Mononuclear cell (primary cell): ENCODE data around the gene ITGA7. TPM values are rescaled to one million over a fixed set of nuclear protein-coding genes. Genes with fewer than 3 reads are reported as not detected.
"Not testable (repeated sequence)": the region's sequence is repeated elsewhere in the genome, so short reads cannot be mapped to it uniquely, and the experiment has no call there.

ENCODE experiments used
- H3K27me3 ChIP-seq: 2 replicates; pipeline ENCODE4 v1.6.0; 2011; ENCODE audit warnings: low read length, control low read depth; ENCODE audit not compliant: insufficient read depth
- H3K4me1 ChIP-seq: 2 replicates; pipeline ENCODE4 v1.5.1; 2011; ENCODE audit warnings: mild to moderate bottlenecking, low read length, control low read depth; ENCODE audit not compliant: insufficient read depth
- H3K4me3 ChIP-seq: 2 replicates; pipeline ENCODE4 v1.5.1; 2011; ENCODE audit warnings: mild to moderate bottlenecking, low read length, moderate library complexity
- H3K9me3 ChIP-seq: 2 replicates; pipeline ENCODE4 v1.5.1; 2011; ENCODE audit warnings: low read depth, mild to moderate bottlenecking, control low read depth, low read length
- total RNA-seq: library from RNA; depleted of rRNA; stranded (reverse); fragments of >200 nt; gene quantifications from one replicate; pipeline ENCODE4 v1.2.3, GENCODE V29; 2012

ITGA7 gene
- total RNA-seq, 1 donor = 2.0 TPM

DNA sequence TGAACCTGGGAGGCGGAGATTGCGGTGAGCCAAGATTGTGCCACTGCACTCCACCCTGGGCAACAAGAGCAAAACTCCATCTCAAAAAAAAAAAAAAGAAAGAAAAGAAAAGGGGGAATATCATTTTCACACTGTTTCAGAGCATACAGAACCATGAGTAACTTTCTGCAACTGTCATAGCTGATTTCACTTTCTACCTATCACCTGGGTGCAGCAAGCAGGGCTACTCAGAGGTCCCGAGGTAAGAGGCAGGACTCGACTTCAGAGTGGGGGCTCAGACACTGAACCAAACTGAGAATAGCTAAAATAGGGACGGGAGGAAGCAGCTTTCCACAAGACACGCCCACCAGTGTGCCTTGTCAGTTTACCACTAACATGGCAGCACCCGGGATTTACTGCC is 41.2 kb downstream of the ITGA7 start:
- peaks cover 10% of the 10 kb centered on the region for H3K4me1 ChIP-seq
- no peak overlapping the region for H3K4me3 ChIP-seq
- H3K27me3 ChIP-seq = no peaks in the 10 kb centered on the region
- no peaks in the 10 kb centered on the region for H3K9me3 ChIP-seq

DNA sequence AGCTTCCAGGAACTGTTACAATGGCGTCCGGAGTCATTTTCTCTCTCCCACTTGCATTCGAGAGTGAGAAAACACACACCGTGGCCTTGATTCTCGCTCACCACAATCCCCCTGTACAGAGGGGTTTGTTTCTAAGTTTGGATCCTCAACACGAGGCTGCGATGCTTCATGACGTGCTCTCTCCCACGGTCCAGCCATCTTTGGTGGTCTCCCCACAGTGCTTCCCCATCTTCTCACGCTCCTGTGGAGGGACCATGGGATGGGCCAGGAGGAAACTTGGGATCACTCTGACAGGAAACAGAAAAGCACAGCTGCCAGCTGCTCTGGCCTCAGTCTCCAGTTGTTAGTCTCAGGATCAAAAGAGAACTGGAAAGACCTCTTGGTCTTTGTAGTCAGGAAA is 42.9 kb downstream of the ITGA7 start:
- Histone ChIP-seq H3K27me3 (no peaks in the 10 kb centered on the region), H3K9me3 (no peaks in the 10 kb centered on the region), H3K4me3 (no peak overlapping the region), H3K4me1 (peaks cover 5% of the 10 kb centered on the region)

- no peaks in the 10 kb centered on the region for H3K9me3 ChIP-seq
- peaks cover 5% of the 10 kb centered on the region for H3K4me1 ChIP-seq
- no peaks in the 10 kb centered on the region for H3K27me3 ChIP-seq
- H3K4me3 ChIP-seq = no peak overlapping the region
Observed at GRCh38 chr12:55663391-55663790, 44.3 kb downstream of the ITGA7 start.

DNA sequence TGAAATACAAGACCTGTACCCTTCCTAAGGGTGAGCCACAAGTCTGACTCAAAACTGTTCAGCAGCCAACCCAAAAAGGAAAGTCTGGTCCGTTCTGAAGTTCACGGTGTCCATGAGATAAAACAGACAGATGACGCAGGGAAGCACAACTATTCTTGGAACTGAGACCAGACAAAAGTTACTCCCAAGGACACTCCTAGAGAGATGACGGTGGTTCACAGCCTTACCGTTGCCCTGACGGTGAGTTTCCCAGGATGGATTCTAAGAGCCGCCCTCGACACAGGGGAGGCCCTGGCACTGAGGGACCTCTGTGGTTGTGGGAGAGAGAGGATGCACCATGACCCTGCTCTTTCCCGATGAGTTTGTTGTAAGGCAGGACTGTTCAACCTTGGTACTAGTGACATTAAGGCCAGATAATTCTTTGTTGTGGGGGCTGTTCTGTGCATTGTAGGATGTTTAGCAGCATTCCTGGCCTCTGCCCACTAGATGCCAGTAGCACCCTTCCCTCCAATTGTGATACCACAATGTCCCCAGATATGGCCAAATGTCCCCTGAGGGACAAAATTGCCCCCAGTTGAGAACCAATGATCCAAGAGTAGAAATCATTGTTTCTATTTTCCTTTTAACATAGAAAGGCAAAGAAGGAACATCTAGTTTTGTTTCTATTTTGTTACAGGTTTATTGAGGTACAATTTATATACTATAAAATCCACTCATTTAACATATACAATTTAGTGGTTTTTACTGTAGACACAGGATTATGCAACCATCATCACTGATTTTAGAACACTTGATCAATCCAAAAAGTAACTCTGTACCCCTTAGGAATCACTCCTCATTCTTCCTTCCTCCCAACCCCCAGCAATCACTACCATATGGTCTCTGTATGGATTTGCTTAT is 48.0 kb downstream of the ITGA7 start:
- H3K4me1 ChIP-seq = peaks cover 10% of the 10 kb centered on the region
- no peaks in the 10 kb centered on the region for H3K27me3 ChIP-seq
- H3K4me3 ChIP-seq = no peak overlapping the region
- H3K9me3 ChIP-seq = no peaks in the 10 kb centered on the region

GRCh38 chr12:55658635-55659391 is 48.9 kb downstream of the ITGA7 start:
- H3K27me3 ChIP-seq = no peaks in the 10 kb centered on the region
- peaks cover 10% of the 10 kb centered on the region for H3K4me1 ChIP-seq
- H3K9me3 ChIP-seq = no peaks in the 10 kb centered on the region
- H3K4me3 ChIP-seq = no peak overlapping the region

- Histone ChIP-seq H3K4me3 (no peak overlapping the region), H3K4me1 (peaks cover 10% of the 10 kb centered on the region), H3K9me3 (no peaks in the 10 kb centered on the region), H3K27me3 (no peaks in the 10 kb centered on the region)
Observed at GRCh38 chr12:55658212-55658611, 49.5 kb downstream of the ITGA7 start.

- H3K9me3 ChIP-seq = no peaks in the 10 kb centered on the region
- no peaks in the 10 kb centered on the region for H3K27me3 ChIP-seq
- no peak overlapping the region for H3K4me3 ChIP-seq
- H3K4me1 ChIP-seq = peaks cover 13% of the 10 kb centered on the region
Observed at GRCh38 chr12:55657212-55657611, 50.5 kb downstream of the ITGA7 start.

- no peak overlapping the region for H3K4me3 ChIP-seq
- H3K4me1 ChIP-seq = peaks cover 29% of the 10 kb centered on the region
- no peaks in the 10 kb centered on the region for H3K9me3 ChIP-seq
- H3K27me3 ChIP-seq = no peaks in the 10 kb centered on the region
Observed at GRCh38 chr12:55654511-55655214, 53.0 kb downstream of the ITGA7 start.

- H3K27me3 ChIP-seq = no peaks in the 10 kb centered on the region
- no peak overlapping the region for H3K4me3 ChIP-seq
- no peaks in the 10 kb centered on the region for H3K9me3 ChIP-seq
- peaks cover 29% of the 10 kb centered on the region for H3K4me1 ChIP-seq
Observed at GRCh38 chr12:55653031-55653430, 54.7 kb downstream of the ITGA7 start.

GRCh38 chr12:55652352-55652751 is 55.4 kb downstream of the ITGA7 start:
- Histone ChIP-seq H3K4me3 (no peak overlapping the region), H3K27me3 (no peaks in the 10 kb centered on the region), H3K9me3 (no peaks in the 10 kb centered on the region), H3K4me1 (peaks cover 31% of the 10 kb centered on the region)

DNA sequence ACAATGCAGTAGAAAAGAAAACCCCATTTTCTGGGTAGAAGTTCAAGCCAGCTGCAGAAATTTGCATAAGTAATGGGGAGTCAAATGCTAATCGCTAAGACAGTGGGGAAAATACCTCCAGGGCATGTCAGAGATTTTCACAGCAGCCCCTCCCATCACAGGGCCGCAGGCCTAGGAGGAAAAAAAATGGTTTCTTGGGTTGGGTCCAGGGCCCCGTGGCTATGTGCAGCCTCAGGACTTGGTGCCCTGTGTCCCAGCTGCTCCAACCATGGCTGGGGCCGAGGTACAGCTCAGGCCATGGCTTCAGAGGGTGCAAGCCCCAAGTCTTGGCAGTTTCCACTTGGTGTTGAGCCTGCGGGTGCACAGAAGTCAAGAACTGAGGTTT is 56.4 kb downstream of the ITGA7 start:
- Histone ChIP-seq H3K4me1 (peaks cover 35% of the 10 kb centered on the region), H3K4me3 (no peak overlapping the region), H3K27me3 (no peaks in the 10 kb centered on the region), H3K9me3 (no peaks in the 10 kb centered on the region)

- H3K27me3 ChIP-seq, H3K4me3 ChIP-seq, H3K9me3 ChIP-seq: not testable (repeated sequence)
- H3K4me1 ChIP-seq = peaks cover 36% of the 10 kb centered on the region
Observed at GRCh38 chr12:55650620-55651298, 56.9 kb downstream of the ITGA7 start.

DNA sequence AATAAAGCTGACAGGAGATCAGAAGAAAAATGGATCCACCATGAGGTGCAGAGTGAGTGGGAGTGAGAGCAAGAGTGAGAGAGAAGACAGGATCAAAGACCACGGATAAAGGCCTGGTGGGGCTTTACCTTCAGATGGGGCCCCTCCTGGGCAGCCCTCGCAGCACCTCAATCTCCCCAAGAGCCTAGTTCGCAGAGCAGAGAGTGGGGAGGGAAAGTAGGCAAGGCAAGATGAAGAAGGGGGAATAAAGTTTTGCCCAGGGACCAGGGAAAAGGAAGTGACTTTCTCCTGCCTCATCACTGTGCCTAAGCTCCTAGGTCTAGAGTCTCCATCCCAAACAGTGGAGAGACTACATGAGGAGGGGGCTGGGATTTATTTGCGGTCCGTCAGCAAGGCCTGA is 60.7 kb downstream of the ITGA7 start:
- Histone ChIP-seq H3K27me3 (no peaks in the 10 kb centered on the region), H3K4me1 (peaks cover 69% of the 10 kb centered on the region), H3K9me3 (no peaks in the 10 kb centered on the region), H3K4me3 (no peak overlapping the region)

DNA sequence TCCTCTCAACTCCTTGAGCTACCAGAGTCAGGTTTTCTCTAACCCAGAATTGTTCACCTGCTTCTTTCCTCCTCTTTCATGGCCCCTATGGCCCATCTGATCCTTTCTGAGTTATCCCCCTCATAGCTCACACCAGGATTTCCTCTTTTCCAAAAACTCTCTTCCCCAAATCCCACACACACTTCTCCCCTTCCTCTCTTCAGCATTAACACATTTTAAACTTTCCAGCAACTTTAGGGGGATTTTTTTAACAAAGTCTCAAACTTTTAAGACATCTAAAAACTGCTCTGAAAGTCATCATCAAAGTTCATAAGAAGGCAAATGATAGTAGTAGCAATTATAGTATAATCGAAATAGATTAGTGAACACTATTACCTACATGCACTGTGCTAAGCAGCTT is 63.1 kb downstream of the ITGA7 start:
- Histone ChIP-seq H3K27me3 (no peaks in the 10 kb centered on the region), H3K9me3 (no peaks in the 10 kb centered on the region), H3K4me3 (no peak overlapping the region), H3K4me1 (peaks cover 78% of the 10 kb centered on the region)

GRCh38 chr12:55642669-55643068 is 65.0 kb downstream of the ITGA7 start:
- Histone ChIP-seq H3K4me1 (peaks cover 94% of the 10 kb centered on the region), H3K9me3 (no peaks in the 10 kb centered on the region), H3K4me3 (no peak overlapping the region), H3K27me3 (no peaks in the 10 kb centered on the region)
